HG03196 (cell line): Measurements from ENCODE around the gene PPP2R1B.
A peak's percentile ranks its signal among the peaks of the same experiment; 100 is the strongest.
"Not testable (repeated sequence)": the region's sequence is repeated elsewhere in the genome, so short reads cannot be mapped to it uniquely, and the experiment has no call there.

ENCODE experiments used
- ATAC-seq: cut with Tn5 transposase; IDR thresholded peaks from one replicate; pipeline ENCODE4 v1.9.1; 2021; ENCODE audit not compliant: unreplicated experiment

Gene PPP2R1B

DNA sequence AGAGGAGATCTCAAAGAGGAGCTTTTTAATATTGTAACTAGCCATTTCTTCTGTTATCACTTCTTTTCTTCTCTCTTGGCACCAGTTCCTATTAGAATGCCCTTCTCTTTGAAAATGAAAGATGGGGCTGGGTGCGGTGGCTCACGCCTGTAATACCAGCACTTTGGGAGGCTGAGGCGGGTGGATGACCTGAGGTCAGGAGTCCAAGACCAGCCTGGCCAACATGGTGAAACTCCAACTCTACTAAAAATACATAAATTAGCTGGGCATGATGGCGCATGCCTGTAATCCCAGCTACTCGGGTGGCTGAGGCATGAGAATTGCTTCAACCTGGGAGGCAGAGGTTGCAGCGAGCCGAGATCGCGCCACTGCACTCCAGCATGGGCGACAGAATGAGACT lies 18.1 kb upstream of the PPP2R1B start:
- not testable (repeated sequence) for ATAC-seq

DNA sequence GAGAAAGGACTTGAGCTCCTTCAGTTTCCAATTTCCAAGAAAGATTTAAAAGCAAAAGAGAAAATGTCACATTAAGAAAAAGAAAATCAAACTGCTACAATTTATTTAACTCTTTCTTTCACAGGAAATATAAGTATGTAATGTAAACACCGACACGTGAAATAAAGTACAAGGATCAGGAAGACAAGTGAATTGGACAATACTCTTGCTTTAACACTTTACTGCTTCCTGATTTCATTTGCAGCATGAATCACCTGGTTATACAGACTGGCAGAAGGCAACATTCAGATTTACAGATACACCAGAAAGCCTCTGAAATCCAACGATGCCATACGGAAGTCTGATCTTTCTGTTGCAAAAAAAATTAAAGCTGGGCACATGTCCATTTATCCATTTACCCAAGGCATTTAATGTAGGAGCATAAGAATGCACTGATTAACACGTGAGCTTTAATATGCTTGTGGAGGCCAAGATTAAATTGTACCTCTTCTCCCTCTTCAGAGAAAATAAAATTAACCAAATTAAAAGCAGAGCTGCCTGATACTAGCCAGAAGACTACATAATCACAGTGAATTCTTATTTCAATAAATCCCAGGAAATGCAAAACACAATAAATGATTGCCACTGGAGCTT lies 16.0 kb upstream of the PPP2R1B start:
- ATAC-seq = no peak

- no peak for ATAC-seq
Observed at GRCh38 chr11:111779118-111779517, 12.9 kb upstream of the PPP2R1B start.

- ATAC-seq = no peak
Observed at GRCh38 chr11:111778047-111778558, 11.9 kb upstream of the PPP2R1B start.

DNA sequence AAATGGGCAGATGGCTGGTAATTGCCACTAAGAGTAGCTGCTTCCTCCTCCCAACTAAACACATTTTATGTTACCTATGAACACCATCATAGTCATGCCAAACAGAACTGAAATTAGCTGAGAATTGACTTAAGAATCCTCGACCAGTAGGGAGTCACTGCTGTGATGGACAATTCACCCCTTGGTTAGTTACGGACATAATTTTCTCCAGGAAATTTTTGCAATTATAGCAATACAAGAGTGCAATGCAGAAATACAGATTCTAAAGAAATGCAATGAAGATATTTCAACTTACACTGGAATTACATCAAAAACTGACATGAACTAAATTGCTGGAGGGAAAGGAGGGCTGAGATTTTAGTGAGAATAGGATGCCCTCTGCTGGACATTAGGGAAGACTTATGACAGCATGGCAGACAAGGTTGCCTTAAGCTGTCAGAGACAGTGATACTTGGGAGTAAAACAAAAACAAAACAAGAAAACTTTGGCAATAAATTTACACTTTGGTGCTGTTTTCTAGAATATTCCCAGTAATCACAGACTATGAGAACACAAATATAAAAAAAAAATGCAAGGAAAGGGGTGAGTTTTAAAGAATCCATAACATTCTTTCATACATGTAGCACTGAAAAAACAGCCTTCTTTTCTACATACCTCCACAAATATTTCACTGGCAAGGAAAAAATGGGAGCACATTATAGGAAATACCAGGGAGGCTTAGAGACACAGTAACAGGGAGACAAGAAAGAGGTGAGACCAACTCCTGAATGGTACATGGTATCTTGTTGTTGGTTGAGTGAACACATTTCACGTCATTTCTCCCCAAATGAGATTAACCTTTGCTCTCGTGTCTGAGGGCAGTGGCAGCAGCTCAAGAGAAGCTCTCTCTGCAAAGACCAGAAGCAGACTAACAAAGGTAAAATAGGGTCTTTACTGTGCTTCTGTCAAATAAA lies 11.2 kb upstream of the PPP2R1B start:
- ATAC-seq = peak; percentile 74

DNA sequence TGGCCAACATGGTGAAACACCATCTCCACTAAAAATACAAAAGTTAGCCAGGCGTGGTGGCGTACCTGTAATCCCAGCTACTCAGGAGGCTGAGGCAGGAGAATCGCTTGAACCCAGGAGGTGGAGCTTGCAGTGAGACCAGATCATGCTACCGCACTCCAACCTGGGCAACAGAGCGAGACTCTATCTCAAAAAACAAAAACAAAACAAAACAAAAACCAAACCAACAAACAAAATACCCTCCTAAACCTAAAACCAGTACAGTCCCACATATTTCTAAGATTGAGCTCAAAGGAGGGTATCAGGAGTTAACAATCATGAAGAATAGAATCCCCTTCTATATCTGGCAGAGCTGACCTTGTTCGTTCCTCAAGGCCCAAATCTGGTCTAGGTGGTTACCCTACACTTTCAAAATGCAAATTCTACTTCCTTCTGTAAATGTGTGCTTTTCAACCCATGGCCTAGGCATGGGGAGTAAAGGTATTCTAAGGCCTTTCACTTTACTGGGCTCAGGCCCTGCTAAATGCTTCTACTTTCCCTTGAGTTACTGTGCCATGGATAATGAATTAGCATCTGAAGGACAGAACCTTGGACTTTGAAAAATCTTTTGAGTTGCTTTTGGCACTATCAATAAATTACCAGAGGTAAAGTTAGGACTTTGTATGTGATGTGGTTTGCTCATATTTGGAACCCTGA lies 10.4 kb upstream of the PPP2R1B start:
- ATAC-seq = peak; percentile 86

- ATAC-seq = no peak
Observed at GRCh38 chr11:111774955-111775710, 8.9 kb upstream of the PPP2R1B start.

GRCh38 chr11:111772535-111772934 lies 6.3 kb upstream of the PPP2R1B start:
- ATAC-seq = no peak

GRCh38 chr11:111771205-111771604 lies 5.0 kb upstream of the PPP2R1B start:
- not testable (repeated sequence) for ATAC-seq

DNA sequence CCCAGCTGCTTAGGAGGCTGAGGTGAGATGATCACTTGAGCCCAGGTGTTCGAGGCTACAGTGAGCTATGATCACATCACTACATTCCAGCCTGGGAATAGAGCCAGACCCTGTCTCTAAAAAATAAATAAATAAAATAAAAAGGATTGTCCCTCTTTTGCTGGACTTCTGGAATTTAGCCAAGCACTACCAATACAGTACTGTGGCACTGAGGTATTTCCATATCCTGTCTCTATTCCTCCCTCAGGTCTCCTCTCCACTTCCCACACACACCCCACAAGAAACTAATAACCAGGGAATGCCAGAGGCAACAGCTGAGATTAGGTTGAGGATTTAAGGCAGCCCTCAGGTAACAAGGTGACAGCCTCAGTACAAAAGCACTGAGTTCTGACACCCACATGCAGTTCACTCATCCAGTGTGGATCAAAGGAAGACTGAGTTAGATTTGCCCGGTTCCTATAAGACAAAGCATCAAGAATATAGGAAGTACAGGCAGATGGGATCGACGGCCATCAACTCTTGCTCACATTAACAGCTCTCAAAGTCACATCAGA lies 4.5 kb upstream of the PPP2R1B start:
- no peak for ATAC-seq

DNA sequence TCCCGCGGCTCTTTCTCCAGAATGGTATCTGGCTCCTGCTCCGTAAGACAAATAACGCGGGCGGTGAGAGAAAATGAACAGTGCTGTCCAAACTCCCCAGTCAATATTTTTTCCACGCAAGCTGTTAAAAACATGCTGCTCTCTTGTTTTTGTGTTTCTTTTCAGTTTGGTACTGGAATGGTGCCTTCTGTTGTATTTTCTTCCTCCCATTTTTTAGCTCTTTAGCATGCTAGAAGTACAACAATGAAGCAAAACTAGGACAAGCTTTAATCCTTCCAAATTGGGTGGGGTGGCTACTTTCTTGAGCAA lies 599 bp upstream of the PPP2R1B start:
- no peak for ATAC-seq

DNA sequence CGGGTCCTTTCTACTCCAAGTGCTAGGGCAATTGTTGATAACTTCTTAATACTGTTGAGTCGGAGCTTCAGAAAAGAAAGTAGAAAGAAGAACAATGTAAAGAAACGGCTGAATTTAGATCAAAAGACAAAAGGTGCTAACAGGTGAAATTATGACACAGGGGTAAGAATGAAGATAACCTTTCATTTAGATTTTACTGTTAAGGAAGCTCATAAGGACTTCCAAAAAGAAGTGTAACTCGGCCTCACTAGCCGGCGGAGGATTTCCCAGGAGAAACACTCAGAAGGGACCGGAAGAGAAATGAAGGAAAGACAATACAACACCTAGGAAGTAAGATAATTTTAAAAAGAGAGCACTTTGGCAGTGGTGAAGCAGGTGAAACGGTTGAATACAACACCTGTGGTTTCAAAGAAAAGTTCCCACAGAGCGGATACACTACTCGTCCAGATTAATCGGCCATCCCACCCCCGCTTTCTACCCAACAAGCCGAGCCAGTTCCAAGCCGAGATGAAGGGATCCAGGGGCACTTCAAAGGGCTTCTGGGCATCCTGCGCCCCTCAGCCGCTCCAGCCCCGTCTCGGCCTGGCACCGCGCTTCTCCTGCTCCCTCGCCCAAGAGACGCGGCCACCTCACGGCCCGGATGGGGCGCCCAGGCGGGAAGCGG lies 737 bp downstream of the PPP2R1B start:
- peak; percentile 21 for ATAC-seq

DNA sequence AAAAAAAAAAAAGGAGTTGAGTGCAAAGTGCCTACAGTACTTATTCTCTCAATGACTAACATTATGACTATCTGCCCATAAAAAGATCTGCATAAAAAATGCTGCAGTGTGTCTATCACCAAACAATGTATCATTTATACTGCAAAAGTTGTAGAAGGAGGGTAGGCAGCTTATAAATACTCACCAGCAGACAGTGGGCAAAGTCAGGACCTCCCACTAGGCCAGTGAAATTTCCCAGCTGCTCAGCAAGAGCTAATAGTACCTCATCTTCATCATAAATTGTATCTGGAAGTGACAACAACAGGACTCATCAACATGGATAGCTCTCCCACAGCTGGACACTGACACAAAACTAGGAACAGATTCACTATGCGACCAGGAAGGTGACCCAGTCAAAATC lies 1.6 kb downstream of the PPP2R1B start:
- no peak for ATAC-seq

DNA sequence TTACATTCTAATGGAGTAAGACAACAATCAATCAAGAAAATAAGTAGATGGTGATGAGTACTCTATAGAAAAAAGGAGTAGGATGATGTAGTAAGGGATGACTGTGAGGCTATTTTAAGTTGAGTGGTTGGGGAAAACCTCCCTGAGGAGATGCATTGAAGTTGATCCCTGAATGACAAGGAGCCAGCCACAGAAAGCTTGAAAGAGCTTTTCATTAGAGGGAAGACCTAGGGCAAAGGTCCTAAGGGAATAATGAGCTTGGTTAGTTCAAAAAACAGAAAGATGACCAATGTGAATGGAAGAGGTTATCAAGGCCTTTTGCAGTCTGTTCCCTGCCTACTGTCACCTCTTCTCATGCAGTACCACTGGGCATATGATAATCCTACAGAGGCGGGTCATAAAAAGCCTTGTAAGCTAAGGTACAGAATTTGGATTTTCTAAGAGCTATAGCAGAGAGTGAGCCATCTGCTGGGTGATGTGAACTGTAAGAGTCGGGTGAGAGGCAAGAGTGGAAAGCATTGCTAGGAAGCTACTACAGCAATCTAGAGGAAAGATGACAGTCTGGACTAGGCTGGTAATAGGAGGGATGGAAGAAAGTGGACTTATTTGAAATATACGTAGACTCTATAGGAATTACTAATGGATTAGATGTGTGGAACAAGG lies 3.1 kb downstream of the PPP2R1B start:
- ATAC-seq = no peak

DNA sequence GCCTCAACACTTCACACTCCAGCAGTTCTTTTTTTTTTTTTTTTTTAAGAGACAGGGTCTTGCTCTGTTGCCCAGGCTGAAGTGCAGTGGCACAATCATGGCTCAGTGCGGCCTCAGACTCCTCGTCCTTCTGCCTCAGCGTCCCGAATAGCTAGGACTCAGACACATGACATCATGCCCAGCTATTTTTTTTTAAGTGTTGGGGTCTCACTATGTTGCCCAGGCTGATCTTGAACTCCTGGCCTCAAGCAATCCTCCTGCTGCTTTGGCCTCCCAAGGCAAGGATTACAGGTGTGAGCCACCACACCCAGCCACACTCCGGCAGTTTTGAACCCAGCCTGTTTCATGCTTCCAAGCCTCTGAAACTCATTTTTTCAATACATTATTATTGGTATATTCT lies 3.7 kb downstream of the PPP2R1B start:
- no peak for ATAC-seq

DNA sequence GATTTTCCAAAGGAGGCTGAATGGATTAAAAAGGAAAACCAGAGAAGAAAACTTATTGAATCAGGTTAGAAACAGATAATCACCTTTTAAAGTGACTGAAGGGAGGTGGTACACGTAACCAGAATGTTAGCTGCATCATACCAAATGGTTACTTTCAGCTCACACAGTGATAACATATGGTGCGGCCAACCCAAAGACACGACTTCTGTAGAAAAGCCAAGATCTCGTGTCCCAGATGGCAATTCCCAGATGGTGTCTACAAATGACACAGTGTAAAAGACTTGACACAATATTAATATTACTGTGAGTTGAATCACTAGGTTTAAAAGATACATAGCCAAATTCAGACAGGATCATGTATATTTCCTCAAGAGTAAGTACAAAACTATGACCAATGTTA lies 5.2 kb downstream of the PPP2R1B start:
- no peak for ATAC-seq

- ATAC-seq = no peak
Observed at GRCh38 chr11:111759778-111760407, 6.3 kb downstream of the PPP2R1B start.

- ATAC-seq = no peak
Observed at GRCh38 chr11:111759376-111759775, 6.8 kb downstream of the PPP2R1B start.

DNA sequence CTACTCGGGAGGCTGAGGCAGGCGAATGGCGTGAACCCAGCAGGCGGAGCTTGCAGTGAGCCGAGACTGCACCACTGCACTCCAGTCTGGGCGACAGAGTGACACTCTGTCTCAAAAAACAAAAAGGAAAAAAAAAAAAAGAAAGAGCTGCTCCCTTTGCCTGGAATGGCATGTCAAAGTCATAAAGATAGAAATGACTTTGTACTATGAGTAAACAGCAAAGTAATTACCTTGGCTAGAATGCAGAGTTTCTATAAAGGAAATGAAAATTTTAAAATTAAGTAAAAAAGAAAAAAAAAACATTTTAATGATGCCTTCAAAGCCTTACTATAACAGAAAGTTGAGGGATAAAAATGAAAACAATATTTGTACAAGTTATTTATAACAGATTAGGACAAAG lies 10.1 kb downstream of the PPP2R1B start:
- no peak for ATAC-seq
